ENCODE measurements around the gene PRTFDC1.
"Not testable (repeated sequence)": the region's sequence is repeated elsewhere in the genome, so short reads cannot be mapped to it uniquely, and the experiment has no call there.

PRTFDC1 gene

GRCh38 chr10:24963521-24964041 is 11.2 kb upstream of the PRTFDC1 start:
- DNase-seq, result no peak

DNA sequence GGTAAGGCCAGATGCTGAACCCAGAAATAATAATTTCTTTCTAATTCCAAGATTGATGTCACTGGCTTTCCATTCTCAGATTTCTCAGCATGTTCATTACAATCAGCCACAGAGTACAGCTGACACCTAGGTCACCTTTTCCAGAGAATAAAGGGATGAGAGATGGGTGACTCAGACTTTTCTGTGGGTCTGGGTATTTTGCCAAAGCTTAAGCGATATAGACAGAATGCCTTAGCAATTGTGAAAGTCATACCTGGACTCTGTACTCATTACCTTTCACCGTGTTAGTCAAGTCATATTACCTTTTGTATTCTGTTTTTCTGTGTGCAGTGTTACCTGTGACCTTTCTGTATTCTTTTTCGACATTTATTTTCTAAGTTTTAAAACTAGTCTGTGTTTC is 10.6 kb upstream of the PRTFDC1 start:
- DNase-seq, result no peak

- DNase-seq, result no peak
These were observed 9.2 kb upstream of the PRTFDC1 start for GRCh38 chr10:24961582-24961981.

DNA sequence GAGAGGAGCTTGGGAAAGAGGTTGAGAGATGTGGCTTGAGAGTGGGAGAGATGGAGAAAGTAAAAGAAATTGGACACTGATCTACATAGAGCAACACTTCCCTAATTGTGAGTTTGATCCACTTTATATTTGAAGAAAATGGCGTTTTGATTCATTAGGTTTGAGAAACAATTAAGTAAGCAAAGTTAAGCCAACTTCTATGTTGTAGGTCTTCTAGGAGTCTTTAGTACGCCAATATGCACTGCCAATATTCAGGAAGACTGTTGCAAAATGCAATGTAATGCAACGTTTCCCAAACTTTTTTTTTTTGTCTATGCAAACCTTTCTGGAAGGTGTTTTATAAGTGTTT is 7.0 kb upstream of the PRTFDC1 start:
- no peak for DNase-seq

GRCh38 chr10:24958721-24959381 is 6.4 kb upstream of the PRTFDC1 start:
- no peak for DNase-seq

- no peak for DNase-seq
These were observed 5.8 kb upstream of the PRTFDC1 start for GRCh38 chr10:24958091-24958720.

DNA sequence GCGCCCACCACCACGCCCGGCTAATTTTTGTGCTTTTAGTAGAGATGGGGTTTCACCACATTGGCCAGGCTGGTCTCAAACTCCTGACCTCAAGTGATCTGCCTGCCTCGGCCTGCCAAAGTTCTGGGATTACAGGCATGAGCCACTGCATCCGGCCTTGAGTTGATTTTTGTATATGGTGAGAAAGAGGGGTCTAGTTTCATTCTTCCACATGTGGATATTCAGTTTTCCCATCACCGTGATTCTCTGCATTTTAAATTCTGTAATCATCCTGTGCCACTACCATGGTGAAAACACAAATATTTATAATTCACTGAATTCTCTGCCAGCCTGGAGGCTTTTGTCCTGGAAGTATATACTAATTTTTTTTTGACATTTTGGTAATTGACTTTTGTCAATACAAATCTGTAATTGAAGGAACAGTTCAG is 5.2 kb upstream of the PRTFDC1 start:
- DNase-seq, result not testable (repeated sequence)

- DNase-seq, result no peak
These were observed 1.3 kb upstream of the PRTFDC1 start for GRCh38 chr10:24953675-24954074.

DNA sequence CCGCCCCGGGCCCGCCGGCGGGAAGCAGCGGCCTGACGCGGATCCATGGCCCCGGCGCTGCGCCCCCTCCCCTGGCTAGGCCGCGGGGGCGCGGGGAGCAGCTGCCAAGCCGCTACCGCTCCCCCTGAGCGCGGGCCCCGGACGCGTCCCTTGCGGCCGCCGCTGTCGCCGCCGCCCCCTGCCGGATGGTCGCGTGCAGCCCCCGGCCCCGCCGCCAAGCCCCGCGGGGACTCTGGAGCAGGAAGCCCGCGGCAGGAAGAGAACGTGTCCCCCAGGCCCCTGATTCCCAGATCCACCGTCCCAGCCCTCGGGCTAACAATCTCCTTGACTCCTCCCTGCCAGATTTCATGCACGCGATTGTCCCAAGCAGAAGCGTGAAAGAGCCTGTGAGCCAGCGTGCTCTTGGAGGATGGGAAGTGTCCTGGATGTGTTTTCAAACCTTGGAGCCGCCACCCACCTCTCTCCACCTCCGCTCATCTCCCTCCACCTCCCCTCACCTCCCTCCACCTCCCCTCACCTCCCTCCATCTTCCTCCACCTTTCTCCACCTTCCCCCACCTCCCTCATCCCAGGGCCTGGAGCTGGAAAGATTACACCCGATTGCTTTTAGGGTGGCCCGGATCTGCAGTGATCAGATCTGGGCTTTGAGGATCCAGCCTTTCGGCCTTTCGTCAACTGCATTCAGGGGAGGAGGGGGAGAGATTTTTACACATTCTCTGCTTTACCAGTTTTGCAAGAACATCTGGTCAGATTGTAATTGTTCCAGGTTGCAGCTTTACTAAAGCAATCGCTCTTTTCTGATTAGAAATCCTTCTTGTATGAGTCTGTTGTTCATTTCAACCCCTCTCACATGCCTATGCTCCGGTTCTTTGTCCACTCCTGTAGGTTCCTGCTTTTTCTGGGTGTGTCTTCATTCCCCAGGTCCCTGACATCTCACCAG is 570 bp upstream of the PRTFDC1 start:
- DNase-seq, result peak; percentile 36

GRCh38 chr10:24951201-24952142 is 934 bp downstream of the PRTFDC1 start:
- DNase-seq, result peak; percentile 12

- no peak for DNase-seq
These were observed 2.0 kb downstream of the PRTFDC1 start for GRCh38 chr10:24950439-24950838.

DNA sequence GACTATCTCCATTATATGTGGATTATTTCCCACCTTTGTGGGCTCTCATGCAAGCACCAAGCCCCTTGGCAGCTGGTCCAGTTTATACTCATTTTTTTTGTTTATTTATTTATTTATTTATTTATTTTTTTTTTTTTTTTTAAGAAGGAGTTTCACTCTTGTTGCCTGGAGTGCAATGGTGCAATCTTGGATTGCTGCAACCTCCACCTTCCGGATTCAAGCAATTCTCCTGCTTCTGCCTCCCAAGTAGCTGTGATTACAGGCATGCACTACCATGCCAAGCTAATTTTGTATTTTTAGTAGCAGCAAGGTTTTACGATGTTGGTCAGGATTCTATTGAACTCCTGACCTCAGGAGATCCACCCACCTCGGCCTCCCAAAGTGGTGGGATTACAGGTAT is 2.8 kb downstream of the PRTFDC1 start:
- no peak for DNase-seq

GRCh38 chr10:24947304-24948097 is 4.9 kb downstream of the PRTFDC1 start:
- no peak for DNase-seq

GRCh38 chr10:24944512-24945255 is 7.7 kb downstream of the PRTFDC1 start:
- DNase-seq, result no peak

DNA sequence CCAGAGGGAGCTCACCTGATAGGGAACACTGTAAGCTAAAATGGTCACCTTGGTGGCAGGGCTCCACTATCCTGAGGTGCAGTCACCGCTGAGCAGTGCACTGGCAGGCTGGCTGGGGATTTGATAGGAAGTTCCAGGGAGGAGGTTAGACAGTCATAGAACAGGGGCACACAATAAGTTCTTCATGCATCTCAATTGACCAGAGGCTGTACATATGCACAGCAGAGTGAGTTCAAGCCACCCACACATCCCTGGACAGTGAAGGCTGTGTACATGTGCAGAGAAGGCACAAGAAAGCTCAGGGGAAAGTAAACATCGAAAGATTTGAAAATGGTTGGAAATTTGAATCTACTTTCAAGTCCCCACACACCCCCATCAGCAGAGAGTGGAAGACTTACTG is 13.9 kb downstream of the PRTFDC1 start:
- no peak for DNase-seq

- DNase-seq, result no peak
These were observed 14.3 kb downstream of the PRTFDC1 start for GRCh38 chr10:24938076-24938475.

DNA sequence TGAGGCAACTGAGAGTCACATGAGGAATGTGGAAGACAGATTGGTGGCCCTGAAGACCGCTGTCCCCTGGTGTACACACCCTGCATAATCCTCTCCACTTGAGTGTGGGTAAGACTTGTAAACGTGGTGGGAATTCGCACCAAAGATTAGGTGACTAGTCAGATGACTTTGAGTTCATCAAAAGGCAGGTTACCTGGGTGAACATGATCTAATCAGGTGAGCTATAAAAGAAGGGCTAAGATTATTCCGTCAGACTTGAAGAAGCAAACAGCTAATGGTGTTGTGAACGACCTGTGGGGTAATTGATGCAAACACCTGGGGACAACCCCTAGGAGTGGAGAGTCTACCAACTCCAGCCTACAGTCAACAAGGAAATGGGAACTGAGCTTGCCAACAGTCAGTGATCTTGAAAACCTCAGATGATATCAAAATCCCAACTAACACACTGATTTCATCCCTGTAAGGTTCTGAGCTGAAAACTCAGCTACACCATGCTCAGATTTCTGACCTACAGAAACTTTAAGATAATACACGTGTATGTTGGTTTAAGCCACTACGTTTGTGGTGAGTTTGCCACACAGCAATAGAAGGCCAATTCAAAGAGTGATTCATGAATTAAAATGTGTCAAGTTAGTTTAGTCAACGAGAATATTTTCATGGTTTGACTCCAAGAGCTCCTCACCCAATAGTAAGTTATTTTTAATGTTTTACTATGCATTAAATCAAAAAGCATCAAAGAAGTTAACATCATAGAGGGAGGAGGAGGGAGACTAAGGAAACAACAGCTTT is 16.7 kb downstream of the PRTFDC1 start:
- DNase-seq, result no peak

DNA sequence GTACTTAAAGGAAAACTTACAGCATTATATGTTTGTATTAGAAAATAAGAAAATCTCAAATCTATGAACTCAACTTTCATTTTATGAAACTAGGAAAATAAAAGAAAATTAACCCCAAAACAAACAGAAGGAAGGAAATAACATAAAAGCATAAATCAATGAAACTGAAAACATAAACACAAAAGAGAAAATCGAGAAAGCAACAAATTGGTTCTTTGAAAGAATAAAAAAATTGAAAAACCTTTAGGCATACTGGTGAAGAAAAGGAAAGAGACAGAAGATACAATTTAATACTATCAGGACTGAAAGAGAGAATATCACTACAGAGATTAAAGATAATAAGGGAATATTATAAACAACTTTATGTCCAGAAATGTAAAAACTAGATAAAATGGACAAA is 21.2 kb downstream of the PRTFDC1 start:
- DNase-seq, result no peak

- DNase-seq, result no peak
These were observed 22.0 kb downstream of the PRTFDC1 start for GRCh38 chr10:24930427-24930826.

DNA sequence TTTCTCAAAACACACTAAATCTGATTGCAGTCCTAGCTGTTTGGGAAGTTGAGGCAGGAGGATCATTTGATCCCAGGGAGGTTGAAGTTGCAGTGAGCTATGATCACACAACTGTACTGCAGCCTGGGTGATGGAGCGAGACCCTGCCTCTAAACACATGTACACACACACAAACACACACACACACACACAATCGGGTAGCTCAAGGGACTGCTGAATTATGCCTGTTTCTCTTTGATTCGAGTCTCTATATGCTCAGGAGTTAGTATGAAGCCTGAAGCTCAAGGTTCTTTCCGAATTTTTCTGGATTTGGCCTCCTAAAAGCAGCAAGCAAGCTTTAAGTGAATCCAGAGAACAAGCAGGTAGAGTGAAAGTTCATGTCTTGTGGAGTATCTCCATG is 22.5 kb downstream of the PRTFDC1 start:
- DNase-seq, result no peak

All from stimulated activated CD4-positive, alpha-beta T cell treated with anti-CD3 and anti-CD28 coated beads, Interleukin-4, amount 100 ng/mL, for 24 hours (primary cell).